ENCODE results near the gene ADIPOR2.

The ADIPOR2 gene

DNA sequence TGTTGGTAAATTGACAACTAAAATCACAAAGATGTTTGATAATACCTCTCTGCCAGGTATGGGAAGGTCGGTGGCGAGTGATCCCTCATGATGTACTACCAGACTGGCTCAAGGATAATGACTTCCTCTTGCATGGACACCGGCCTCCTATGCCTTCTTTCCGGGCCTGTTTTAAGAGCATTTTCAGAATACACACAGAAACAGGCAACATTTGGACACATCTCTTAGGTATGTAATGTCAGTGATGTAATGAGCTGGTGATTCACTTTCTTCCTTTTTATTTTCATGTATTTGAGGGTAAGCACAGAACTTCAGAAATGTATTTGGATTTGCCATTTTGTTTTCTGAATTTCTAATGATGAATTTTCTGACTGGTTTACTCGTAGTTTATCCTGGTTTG, 86.9 kb downstream of the ADIPOR2 start:
- no peak for DNase-seq

GRCh38 chr12:1778911-1779310, 88.0 kb downstream of the ADIPOR2 start:
- no peak for DNase-seq

GRCh38 chr12:1779783-1780182, 88.9 kb downstream of the ADIPOR2 start:
- DNase-seq: no peak

- DNase-seq: no peak
Observed at GRCh38 chr12:1781772-1782171, 90.9 kb downstream of the ADIPOR2 start.

DNA sequence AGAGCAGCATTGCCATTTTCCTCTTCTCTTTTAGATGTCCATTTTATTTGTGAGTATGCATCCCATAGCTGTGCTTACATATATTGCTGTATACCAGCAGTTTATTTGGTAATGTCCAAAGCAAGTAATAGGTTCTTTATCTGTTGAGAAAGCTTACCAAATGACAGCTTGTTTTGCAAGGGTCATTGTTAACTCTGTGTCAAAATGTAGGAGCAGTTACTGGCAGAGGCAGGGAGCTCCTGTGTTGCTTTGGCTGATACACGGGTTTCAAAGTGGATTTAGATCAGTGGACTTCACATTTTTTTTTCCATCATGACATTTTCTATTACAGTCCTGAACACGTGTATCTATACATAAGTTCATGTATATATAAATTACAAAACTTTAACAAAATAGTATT, 91.3 kb downstream of the ADIPOR2 start:
- no peak for DNase-seq

DNA sequence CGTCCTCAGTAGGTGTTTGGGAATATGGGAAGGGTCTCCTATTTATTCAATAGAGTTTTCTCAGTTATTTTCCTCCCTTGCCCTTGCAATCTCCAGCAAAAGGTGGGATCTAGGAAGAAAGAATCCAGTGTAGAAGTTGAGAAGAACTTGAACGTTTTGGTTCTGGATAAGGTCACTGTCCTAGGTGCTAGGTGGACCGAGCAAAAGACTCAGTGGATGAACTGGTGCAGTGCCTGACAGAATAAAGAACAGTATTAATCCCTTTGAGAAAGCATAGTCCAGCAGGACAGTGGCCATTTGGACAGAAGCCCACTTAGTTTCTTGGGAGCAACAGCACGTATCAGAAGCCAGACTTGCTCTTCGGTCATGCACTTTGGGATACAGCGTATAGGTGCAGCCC, 96.8 kb downstream of the ADIPOR2 start:
- no peak for DNase-seq

DNA sequence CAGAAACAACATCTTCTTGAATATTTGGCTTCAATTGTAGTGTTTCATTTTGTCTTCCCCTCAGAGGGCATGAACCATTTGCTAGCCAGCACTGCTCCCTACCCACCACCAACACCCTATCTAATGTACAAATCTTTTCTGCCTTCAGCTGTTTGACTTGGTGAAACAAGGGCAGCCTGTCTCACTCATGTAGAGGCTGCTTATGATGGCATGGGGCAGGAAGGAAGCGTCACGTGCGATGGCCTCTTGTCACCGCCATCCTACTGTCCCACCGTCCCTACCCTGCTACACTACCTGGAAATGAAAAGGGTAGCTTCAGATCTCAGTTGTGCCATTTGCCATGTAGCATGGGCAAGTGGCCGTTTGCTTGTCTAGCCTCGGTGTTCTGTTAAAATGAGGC, 99.6 kb downstream of the ADIPOR2 start:
- DNase-seq: no peak

DNA sequence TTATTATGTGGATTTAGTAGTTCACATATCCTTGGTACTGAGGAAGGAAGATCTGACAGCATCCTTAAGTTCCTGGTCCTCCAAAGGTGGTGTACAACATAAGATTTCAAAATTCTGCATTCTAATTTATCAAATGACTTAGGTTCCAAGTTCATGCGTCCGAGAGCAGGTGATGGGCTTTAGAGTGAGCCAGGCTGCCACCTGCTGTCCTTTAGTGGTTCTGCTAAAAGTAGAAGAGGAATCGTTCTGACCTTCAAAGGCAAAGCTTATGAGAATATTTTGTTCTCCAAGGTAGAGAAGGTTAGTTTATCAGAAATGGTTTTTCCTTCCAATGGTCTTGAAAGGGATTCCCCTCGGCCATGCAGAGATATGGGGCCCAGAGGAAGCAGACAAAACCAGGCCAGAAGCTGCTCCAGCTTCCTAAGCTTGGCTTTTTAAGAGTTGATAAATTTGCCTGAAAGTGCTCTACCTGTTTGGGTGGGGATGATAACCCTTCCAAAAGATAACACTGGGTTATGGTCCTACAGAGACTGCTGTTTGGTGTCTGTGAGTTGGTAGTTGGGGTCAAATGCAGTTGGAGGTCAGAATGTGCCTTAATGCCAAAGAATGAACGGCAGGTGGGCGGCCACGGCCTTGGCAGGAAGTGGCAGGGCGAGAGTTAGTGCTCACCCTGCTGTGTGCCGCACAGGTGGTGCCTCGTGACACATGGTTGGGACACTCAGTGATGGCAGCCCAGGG, 100.4 kb downstream of the ADIPOR2 start:
- peak; percentile 61 for DNase-seq

DNA sequence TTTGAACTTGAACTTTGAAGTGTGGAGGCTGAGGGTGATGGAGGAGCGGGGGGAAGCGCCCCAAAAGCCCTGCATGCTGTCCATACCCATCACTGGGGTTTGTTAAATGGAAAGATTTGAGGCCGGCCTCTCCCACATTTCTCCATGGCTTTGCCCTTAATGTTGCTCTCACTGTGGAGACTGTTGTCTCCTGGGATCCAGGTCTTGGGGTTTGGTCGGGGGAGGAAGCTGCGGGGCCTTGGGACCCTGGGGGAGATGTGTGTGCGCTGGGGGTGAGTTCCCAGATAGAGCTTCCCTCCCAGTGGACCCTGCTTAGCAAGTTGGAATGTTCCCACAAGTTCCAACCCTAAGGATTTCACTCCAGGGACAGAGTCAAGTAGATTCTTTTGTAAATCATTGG, 101.5 kb downstream of the ADIPOR2 start:
- no peak for DNase-seq

GRCh38 chr12:1793426-1794210, 102.7 kb downstream of the ADIPOR2 start:
- DNase-seq: no peak

DNA sequence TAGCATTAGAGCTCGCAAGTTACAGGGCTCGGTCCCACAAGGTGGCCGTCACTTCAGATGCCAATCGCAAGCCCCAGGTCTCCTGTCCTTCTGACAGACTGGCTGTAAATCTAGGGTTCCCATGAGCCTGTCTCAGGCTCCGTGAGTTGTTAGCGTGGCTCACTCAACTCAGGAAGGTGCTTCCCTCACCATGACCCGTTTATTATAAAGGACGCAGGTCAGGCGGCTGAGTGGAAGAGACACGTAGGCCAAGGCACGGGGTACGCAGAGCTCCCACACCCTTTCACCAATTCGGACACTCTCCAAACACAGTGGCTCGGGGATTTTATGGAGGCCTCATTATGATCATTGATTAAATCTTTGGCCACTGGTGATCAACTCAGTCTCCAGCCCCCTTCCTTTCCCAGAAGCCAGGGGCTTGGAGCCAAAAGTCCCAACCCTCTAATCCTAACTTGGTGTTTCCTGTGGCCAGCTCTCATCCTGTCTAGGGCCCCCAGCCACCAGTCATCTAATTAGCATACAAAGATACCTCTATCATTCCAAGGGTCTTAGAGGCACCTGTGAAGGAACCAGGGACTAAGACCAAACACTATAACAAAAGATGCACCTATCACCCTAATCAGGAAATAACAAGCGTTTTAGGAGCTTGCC, 103.7 kb downstream of the ADIPOR2 start:
- no peak for DNase-seq

GRCh38 chr12:1795221-1795784, 104.4 kb downstream of the ADIPOR2 start:
- no peak for DNase-seq

DNA sequence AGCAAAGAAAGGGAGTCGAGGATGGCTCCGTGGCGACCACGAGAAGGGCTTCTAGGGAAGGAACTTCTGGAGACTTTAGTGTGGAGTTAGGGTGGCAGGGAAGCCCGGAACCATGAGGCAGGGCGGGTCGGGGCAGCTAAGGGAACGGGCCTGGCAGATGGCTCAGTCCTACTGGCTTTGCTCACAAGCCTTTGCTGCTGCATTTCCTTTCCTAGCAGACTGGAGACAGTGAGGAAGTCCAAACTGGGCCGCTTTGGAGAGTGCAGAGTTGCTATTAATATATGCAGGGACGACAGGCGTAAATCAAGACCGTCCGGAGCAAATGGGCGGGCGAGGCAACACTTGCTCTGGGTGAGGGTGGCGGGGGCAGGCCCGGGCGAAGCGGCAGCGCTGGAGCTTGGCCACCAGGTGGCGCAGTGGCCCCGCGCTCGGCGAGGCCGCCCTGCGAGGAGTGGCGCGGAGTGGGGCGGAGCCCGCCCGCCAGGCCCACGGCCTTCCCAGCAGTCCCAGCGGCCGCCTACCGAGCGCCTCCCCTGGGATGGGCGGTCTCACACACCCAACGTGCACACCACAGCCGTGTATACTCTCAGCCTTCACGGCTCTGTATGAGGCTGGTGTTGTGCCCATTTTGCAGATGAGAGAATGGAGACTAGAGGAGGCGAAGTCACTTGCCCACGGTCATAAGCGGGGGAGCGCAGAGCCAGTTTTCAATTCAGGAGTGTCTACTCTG, 105.1 kb downstream of the ADIPOR2 start:
- DNase-seq: peak; percentile 68

- no peak for DNase-seq
Observed at GRCh38 chr12:1796515-1797010, 105.7 kb downstream of the ADIPOR2 start.

- DNase-seq: no peak
Observed at GRCh38 chr12:1797011-1797901, 106.4 kb downstream of the ADIPOR2 start.

- DNase-seq: no peak
Observed at GRCh38 chr12:1797991-1798640, 107.2 kb downstream of the ADIPOR2 start.

GRCh38 chr12:1798641-1799020, 107.8 kb downstream of the ADIPOR2 start:
- no peak for DNase-seq

- DNase-seq: no peak
Observed at GRCh38 chr12:1799051-1799881, 108.4 kb downstream of the ADIPOR2 start.

DNA sequence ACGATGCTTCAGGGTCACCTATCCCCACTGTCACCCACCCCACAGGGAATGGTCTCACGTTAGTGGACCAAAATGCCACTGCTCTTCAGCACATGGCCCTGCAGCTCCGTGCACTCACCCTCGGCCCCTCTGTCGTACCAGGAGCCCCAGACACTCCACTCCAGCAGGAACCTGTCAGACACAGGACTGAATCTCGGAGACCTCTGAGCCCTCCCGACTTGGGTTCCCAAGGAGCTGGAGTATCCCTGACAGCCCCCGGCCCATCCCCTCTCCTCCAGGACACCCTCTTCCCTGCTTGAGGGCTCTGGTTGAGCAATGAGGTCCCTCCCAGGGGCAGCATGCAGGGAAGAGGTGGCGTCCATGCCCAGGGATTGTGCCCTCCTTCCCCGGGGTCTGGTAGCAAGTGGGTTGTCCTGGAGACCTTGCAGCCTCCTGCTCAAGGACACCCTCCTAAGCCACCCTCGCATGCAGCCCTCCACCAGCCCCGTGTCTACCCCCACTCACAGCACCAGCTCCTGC, 109.1 kb downstream of the ADIPOR2 start:
- DNase-seq: no peak
